ENCODE measurements around the gene HAT1. TPM values are rescaled to one million over a fixed set of nuclear protein-coding genes. Genes with fewer than 3 reads are reported as not detected.

Gene HAT1
- total and polyA plus RNA-seq, 2 of the 4 experiments (the other 2 are of a cell fraction), result 24.4 to 42.1 TPM

DNA sequence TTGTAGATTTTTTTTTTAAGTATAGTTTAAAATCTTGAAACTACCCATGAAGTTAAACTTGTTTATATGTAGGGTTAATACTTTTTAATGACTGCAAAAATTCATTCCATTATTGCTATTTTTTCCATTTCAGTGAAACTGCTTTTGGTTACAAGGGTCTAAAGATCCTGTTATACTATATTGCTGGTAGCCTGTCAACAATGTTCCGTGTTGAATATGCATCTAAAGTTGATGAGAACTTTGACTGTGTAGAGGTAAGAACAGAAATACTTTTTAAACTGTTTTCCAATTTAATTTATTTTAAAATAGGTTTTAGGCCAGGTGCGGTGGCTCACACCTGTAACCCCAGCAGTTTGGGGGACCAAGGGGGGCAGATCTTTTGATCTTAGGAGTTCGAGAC, 30.5 kb downstream of the HAT1 start:
- Histone ChIP-seq H3K14ac (replicated peaks; ENCODE audit: low read depth, low read length) (no peak overlapping the region), H3K4me1 (ENCODE audit: control insufficient read depth, insufficient read depth, low read length) (peaks cover 6% of the 10 kb centered on the region), H2AFZ (replicated peaks; ENCODE audit: low read length, poor library complexity) (no peak overlapping the region), H4K91ac (ENCODE audit: insufficient read depth, low read depth, low read length) (no peak overlapping the region), H2BK120ac (ENCODE audit: low read depth, low read length) (no peak overlapping the region), H3K27ac (ENCODE audit: insufficient read depth, low read length) (no peak overlapping the region), H4K8ac (ENCODE audit: low read depth in 2 of 2, low read length in 2 of 2) (no peak overlapping the region), H2AK5ac (ENCODE audit: low read depth, low read length) (no peak overlapping the region), H3K4ac (ENCODE audit: low read depth, low read length) (no peak overlapping the region), H4K5ac (ENCODE audit: low read depth, low read length) (no peak overlapping the region), H3K23ac (ENCODE audit: low read depth, low read length) (no peak overlapping the region), H3K56ac (ENCODE audit: extremely low read depth, insufficient read depth, low read length) (no peak overlapping the region), H3K9ac (ENCODE audit: low read depth, low read length) (no peak overlapping the region), H3K4me2 (ENCODE audit: low read depth, low read length) (no peak overlapping the region), H2BK5ac (ENCODE audit: low read depth, low read length, poor library complexity, severe bottlenecking) (no peak overlapping the region), H3K4me3 (ENCODE audit: insufficient read depth, low read depth, low read length) (no peak overlapping the region), H3K18ac (ENCODE audit: low read depth, low read length) (no peak overlapping the region), H3K9me1 (ENCODE audit: insufficient read depth, low read length) (peaks cover 8% of the 10 kb centered on the region), H4K20me1 (ENCODE audit: insufficient read depth, low read length) (no peaks in the 10 kb centered on the region; the same call in 1 of the 2 replicates), H3K79me1 (ENCODE audit: low read depth in 1 of 2, low read length in 2 of 2) (peaks cover 7 to 30% of the 10 kb centered on the region in 2 experiments), H2BK15ac (ENCODE audit: low read depth, low read length) (no peak overlapping the region), H3K36me3 (ENCODE audit: control insufficient read depth, insufficient read depth, low read length) (peaks cover 6% of the 10 kb centered on the region; the same call in 1 of the 2 replicates), H2AK9ac (replicated peaks; ENCODE audit: low read depth, low read length, poor library complexity) (no peak overlapping the region), H2BK20ac (ENCODE audit: low read depth, low read length) (no peak overlapping the region), H3K9me3 (ENCODE audit: control insufficient read depth, insufficient read depth, low read length) (0 out of 2 replicates have a peak, but pooled peaks cover 1% of the 10 kb centered on the region), H3K27me3 (ENCODE audit: control insufficient read depth, insufficient read depth, low read length) (no peaks in the 10 kb centered on the region)
- dilution Hi-C loops (cut with HindIII; ENCODE audit: low sequenced_read_pairs, unreplicated experiment), result no loop called here
- ChIA-PET POLR2A (ENCODE audit: unreplicated experiment) (no interaction called here), CTCF (interaction anchor here (0.6 kb wide), 1 partner anchor 8 kb away, joined by 4 read pairs; no protein-coding TSS in a partner anchor)
- intact Hi-C loops (cut with micrococcal nuclease), result no loop called here
- WGBS, 2 experiments (ENCODE audit: extremely low coverage in 2 of 2, insufficient read length in 1 of 2), result no CpG with 5 or more reads among the region's 3 CpGs
- no TSS peak for BruUV-seq (replicated peaks)
- no peak for DNase-seq
- no peak for ATAC-seq (ENCODE audit: low read depth)
- no peak for TF ChIP-seq CHD1 (IDR thresholded peaks at IDR 0.05; ENCODE audit: low read depth, low read length)
- in situ Hi-C loops (cut with MboI; ENCODE audit: low sequenced_read_pairs), result no loop called here

All from IMR-90 (cell line).